GM19438 (cell line): ENCODE results near the gene PPP1CC.
A peak's percentile ranks its signal among the peaks of the same experiment; 100 is the strongest.
"Not testable (repeated sequence)": the region's sequence is repeated elsewhere in the genome, so short reads cannot be mapped to it uniquely, and the experiment has no call there.

Experiments used
- ATAC-seq: cut with Tn5 transposase; IDR thresholded peaks from one replicate; pipeline ENCODE4 v1.9.1; 2021; ENCODE audit warnings: low read depth; ENCODE audit not compliant: unreplicated experiment

The PPP1CC gene

DNA sequence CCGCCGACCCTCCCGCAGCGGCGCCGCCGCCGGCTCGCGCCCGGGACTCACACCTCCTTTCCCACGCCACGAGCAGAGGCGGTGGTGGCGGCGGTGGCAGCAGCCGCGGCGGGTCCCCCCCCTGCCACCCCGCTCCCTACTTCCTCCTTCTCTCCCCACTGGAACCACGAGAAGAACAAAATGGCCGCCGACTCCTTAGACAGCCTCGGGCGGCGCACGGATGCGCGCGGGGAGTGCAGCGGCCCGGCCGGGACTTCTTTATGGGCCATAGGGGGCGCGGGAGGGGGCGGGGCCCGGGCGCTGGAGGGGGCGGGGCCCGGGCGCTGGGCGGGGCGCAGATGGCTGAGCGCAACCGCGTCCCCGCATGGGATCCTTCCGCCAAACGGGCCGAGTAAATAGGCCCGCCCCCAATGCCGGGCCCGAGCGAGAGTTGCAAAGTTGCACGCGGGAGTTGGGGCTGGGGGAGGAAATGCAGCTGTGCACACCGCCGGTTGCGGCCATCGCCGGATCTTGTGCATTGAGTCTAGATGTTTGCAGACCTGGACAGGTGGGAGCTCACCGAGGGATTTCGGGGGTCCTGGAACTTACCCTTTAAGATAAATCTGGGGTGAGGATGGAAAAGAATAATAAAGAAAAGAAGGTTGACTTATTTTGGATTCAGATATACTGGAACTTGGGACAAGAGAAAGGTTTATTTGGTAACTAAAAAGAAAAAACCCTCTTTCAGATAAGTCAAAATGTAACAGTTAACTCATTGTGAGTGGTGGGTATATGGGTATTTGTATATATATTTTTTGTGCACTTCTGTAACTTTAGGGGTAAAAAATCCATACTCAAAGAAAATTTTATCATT, at the start of gene PPP1CC:
PPP1CC (minus strand) TSS at position 174 of the 853 bp plus-strand sequence. CDS start 184 bp downstream, outside the sequence.
- ATAC-seq, result peak; percentile 60

DNA sequence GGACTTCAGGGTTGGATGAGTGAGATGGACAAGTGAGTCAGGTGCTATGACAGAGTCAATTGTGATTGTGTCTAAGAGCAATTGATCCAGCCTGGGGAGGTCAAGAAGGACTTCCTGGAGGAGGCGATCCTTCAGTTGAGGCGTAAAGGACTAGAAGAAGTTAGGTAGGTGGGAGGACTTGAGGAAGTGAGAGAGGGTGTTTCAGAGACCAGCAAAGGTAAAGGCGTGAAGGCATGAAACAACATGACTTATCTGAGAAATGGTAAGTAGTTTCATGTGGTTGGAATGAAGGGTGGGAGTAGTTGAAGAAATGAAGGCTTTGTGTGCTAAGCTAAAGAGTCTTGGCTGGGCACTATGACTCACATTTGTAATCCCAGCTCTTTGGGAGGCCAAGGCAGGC, 48.9 kb upstream of the PPP1CC start:
- no peak for ATAC-seq

DNA sequence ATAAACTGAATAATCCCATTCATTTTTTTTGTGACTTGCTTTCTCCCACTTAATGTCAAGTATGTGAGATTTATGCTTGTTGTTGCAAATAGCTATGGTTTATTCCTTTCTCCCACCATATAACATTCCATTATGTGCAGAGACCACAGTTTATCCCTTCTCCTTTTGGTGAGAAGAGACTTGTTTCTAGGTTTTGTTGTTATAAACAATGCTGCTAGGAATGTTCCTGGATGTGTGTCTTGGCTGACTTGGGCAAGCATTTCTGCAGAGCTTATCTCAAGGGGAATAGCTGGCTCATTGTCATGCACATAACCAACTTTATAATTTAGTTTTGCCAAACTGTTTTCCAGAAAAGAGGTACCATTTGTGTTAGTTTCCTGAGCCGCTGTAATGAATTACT, 47.6 kb upstream of the PPP1CC start:
- no peak for ATAC-seq

DNA sequence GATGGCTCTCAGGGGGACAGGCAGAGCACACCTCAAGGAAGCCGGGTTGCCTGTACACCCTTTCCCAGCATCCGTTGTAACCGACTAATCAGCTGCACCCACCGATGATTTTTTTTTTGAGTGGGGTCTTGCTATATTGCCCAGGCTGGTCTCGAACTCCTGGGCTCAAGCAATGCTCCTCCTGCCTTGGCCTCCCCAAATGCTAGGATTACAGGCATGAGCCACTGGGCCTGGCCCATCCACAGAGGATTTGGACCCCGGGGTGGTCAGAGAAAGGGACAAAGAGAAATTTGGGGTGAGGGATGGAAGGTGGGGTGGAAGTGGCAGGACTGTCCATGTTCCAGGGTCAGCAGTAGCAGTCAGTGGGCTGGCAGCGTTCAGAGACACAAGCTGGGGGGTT, 43.3 kb upstream of the PPP1CC start:
- no peak for ATAC-seq

DNA sequence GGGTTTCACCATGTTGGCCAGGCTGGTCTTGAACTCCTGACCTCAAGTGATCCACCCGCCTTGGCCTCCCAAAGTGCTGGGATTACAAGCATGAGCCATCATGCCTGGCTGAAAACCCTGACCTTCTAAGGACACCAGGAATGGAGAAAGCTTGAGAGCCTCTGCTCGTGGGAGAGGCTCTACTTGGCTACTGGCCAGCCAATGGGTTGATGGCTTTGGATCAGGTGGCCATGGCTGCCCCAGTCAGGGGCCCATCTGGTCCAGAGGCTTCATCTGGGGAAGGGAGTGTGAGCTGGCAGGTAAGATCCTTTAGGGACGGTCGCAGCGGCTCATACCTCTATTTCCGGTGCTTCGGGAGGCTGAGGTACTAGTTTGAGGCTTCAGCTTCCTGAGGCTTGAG, 42.5 kb upstream of the PPP1CC start:
- ATAC-seq, result no peak

DNA sequence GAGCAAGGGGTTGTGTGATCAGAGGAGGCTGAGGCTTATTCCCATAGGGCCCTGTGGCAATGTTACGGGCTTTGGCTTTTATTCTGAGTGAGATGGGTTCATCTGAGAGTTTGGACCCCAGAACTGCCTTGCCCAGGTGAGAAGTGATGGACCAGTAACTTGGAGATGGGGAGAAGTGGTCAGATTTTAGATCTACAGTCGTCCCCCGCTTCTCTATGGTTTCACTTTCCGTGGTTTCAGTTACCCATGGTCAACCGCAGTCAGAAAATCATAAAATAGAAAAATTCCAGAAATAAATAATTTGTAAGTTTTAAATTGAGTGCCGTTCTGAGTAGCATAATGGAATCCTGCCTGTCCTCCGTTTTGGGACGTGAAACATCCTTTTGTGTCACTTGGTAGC, 40.2 kb upstream of the PPP1CC start:
- no peak for ATAC-seq

DNA sequence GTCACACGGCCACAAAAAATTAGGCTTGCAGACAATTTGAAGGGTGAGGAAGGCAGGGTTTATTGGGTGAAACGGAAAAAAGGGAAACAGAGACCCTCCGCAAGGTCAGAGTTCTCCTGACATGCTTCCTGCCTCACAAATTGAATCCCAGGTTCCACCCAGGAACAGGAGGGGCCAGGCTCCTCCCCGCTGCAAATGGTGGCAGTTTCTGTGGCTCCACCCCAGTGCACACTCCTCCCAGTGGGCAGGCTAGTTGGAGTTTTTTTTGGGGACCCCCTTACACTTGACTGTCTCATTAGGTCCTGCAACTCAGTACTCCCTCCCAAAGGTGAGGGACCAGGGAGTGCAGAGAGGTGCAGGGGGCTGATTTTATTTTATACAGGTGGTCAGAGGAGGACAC, 39.4 kb upstream of the PPP1CC start:
- ATAC-seq, result no peak

DNA sequence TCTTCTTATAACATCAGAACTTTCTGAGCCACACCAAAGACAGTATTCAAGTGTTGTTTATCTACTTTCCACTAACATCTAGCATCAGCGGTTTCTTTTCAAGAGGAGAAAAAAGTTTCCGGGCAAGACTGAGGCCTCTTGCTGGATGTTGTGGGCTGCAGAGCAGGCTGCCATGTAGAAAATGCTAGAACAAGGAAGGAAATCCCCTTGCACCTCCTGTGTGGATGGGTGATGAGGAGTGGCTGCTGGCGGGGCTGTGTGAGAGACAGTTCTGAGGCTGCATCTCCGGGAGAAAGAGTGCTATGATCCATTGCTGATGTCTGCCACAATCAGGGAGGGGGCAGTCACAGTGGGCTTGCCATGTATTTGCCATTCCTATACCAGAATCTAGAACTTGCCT, 37.8 kb upstream of the PPP1CC start:
- no peak for ATAC-seq

DNA sequence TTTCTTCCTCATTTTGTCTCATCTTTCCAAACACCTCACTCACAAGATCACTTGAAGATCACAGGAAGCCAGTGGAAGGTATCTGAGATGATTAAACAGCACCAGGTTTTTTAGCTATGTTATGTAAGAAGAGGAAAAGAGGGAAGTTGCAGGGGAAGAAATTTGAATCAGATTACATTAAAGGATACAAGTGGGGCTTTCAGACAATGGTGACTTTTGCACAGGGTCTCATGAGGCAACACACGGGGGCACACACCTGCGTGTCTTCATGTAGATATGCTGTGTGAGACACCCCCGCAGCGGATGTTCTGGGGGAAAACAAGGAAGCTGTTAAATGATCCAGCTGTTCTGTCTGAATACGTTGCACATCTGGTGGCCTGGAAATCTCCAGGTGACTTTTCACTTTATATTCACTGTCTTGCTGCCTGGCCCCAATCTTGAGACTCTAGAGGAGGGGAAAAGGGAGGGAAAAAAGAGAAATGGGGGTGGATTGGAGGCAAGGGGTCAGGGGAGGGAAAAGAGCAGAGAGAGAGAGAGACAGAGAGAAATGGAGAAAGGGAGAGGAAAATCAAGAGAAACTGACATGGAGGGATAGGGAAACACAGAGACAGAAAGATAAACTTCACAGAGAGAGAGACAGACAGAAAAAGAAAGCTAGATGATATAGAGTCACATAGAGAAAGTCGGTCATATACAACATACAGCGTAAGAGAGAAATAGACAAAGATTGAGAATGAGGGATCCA, 36.3 kb upstream of the PPP1CC start:
- ATAC-seq, result no peak

DNA sequence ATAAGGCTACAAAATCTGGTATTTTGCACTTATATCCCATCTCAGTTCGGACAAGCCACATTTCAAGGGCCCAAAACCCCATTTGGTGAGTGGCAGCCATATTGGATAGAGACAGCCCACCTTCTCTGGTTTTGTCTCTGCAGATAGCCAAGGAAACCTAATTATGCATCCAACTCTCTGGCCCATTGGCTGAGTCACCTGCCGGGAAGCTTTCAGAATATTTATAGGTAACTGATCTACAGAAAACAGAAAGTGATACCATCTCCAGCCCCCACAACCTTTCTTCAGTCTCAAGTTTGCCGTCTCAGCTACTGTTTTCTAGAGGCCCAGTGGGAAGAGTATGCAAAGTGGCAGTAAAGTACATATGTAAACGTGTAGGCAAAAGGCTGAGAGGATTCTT, 33.7 kb upstream of the PPP1CC start:
- peak; percentile 92 for ATAC-seq

DNA sequence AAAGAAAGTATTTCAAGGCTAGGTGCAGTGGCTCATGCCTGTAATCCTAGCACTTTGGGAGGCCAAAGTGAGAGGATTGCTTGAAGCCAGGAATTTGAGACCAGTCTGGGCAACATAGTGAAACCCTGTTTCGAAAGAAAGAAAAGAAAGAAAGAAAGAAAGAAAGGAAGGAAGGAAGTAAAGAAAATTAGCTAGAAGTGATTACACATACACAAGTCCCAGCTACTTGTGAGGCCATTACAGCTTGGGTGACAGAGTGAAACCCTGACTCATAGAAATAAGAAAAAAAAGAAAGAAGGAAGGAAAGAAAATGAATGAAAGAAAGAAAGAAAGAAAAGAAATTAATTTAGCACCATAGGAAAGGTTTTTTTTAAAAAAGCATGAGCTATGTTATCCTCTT, 33.3 kb upstream of the PPP1CC start:
- no peak for ATAC-seq

DNA sequence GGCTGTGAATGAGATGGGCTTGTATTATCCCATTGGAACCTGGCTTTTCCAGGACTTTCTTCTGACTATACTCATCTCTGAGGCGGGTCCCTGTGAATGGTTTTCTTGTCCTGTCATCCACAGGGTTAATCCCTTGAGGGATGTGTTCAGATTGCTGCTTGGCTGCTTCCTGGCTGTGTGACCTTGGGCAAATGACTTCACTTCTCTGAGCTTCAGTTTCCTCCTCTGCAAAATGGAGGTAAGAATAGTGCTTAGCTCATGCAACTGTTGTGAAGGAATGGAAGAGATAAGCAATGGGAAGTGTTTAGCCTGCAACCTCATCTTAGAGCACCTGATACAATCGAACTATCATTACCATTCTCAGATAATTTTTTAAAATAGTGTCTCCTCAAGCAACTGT, 32.1 kb upstream of the PPP1CC start:
- ATAC-seq, result no peak

DNA sequence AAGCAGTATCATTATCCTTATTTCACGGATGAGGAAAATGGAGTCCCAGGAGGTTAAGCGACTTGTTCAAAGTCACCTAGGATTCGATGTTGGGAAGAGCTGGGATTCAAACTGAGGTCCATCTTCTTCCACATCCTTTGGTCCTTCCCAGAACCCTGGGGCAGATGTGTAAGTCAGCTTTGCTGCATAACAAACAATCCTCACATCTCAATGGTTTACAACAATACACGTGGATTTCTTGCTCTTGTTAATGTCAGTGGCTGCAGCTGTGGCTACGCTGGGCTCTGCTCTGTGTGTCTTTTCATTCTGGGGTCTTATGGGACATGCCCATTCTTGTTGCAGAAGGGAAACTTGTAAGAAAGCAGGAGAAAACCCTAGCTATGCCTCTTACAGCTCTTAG, 26.3 kb upstream of the PPP1CC start:
- no peak for ATAC-seq

DNA sequence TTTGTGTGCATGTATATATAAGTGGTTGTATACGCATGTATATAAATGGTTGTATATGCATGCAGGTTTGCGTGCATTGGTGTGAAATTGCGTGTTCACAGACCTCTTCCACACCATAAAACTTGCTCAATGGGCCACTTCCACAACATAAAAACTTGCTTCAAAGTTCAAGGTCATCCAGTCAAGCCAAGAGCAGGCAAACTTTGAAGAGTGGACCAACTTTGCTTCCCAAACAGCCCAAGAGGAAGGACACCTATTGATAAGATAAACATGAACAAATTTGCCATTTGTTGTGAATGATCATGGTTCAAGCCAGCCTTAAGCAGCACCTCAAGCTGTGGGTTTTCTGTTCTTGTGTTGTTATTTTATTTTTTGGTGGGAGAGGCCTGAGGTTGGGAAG, 25.2 kb upstream of the PPP1CC start:
- no peak for ATAC-seq

DNA sequence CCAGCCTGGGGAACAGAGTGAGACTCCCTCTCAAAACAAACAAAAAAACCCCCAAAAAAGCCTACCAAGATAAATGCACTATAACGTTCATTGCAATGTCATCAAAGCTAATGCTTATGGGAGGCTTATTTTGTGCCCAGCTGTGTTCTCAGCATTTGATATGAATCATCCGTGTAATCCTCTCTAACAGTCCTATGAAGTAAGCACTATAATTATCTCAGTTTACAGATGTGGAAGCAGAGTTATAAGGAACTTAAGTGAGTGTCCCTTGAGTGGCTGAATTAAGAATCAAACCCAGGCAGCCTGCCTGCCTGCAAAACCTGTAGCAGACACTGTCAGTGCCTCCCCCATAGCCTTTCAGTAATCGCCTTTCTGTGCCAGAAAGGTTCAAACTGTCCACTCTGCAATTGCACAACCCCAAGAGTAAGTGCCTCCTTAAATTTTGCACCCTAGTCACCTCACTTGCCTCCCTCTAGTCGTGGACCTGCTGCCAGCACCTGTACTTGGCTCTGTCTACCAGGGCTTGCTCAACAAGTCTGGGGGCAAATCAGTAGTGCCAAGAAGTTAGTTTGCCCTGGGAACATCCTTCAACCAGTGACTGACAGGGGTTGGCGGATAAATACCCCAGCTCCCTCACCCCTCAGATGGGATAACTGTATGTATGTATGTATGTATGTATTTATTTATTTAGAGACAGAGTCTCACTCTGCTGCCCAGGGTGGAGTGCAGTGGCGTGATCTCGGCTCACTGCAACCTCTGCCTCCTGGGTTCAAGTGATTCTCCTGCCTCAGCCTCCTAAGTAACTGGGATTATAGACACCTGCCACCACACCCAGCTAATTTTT, 23.8 kb upstream of the PPP1CC start:
- no peak for ATAC-seq

DNA sequence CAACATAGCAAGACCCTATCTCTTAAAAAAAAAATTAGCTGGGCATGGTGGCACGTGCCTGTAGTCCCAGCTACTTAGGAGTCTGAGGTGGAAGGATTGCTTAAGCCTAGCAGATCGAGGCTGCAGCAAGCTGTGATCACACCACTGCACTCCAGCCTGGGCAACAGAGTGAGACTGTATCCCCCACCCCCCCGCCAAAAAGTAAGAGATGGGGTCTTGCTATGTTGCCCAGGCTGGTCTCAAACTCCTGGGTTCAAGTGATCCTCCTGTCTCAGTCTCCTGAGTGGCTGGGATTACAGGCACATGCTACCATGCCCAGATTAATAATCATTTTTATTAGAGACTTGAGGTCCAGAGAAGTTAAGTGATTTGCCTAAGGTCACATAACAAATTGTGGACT, 22.9 kb upstream of the PPP1CC start:
- ATAC-seq, result not testable (repeated sequence)

DNA sequence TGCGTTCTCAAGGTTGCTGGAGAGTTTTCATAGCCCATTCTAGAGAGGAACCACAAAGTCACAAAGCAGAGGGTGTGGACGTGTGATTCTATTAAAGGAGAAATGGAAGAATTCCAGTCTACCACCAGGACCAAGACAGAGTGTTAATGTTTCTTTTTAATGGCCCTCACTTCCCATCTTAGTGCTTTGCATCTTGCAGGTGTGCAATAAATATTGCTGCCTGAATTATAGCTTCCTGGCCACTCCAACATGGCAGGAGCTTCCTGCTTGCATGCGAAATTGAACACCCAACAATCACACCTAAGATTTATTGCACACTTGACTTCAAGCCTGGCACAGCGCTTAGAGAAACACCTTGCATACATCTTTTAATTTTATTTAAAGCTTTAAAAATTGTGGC, 22.4 kb upstream of the PPP1CC start:
- ATAC-seq, result no peak

DNA sequence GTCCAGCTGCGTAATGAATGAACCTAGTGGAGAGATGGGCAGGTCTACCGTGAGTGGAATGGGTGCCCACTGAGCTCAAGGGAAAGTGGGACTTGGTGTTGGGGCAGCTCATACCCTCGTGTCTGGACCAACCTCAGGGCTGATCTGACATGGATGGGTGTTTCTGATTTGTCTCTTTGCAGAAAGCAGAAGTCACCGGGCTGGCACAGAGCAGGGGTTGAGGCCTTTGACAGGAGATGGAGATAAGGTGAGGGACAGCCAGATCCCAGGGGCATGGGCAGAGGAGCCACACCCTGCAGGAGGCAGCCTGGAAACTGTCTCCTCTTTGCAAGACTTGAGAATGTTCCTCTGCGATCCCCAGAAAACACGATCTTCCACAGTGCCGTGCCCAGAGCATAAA, 20.9 kb upstream of the PPP1CC start:
- ATAC-seq, result no peak

DNA sequence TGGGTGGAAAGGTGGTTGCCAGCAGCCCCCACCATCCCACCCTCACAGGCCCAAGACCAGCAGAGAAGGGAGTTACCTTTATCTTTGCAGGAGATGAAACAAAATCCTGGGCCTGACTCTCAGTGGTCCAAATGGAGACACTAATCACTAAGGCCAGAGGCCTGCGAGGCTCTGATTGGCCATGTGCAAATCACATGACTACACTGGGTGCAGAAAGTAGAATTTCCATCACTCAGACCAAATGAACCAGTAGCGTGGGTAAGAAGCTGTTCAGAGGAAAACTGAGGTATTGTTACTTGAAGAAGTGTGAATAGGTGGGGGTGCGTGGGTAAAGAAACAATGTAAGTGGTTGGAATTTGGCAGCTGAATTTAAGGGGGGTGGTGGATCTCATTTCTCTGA, 20.2 kb upstream of the PPP1CC start:
- ATAC-seq, result no peak

DNA sequence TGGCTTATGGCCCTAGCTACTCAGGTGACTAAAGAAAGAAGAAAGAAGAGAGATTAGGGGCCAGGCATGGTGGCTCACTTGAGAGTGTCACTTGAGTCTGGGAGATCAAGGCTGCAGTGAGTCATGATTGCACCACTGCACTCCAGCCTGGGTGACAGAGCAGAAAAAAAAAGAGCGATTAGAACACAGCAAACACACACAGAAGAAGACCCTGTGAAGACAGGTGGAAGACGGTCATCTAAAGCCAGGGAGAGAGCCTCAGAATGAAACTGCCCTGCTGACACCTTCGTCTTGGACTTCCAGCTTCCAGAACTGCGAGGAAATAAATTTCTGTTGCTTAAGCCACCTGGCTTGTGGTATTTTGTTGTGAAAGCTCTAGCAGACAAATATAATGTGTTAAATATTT, 17.5 kb upstream of the PPP1CC start:
- ATAC-seq, result no peak

DNA sequence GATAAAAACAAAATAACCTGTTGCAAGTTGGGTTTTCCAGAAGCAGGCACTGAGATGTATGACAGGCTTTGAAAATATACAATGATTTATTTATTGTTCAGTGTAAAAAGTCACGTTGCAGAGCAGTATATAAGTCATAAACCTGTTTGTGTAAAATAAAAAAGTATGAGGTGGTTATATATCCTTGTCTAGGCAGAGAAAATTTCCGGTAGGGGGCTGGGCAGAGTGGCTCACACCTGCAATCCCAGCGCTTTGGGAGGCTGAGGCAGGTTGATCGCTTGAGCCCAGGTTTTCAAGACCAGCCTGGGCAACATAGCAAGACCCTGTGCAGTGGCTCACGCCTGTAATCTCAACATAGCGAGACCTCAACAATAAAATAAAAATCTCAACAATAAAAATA, 16.2 kb upstream of the PPP1CC start:
- no peak for ATAC-seq
